ENCODE results near the gene IGSF6.

- no peak for TF ChIP-seq GATA2 (IDR thresholded peaks at IDR 0.05; ENCODE audit: low read depth, low read length)
- TF ChIP-seq GATA3 (IDR thresholded peaks at IDR 0.05; ENCODE audit: low read depth, low read length): no peak
Measured at GRCh38 chr16:21667575-21667974, 15.2 kb upstream of the IGSF6 start.

Measured in SH-SY5Y (cell line).